GM19328 (cell line): ENCODE data around the gene SHQ1.
"Not testable (repeated sequence)": the region's sequence is repeated elsewhere in the genome, so short reads cannot be mapped to it uniquely, and the experiment has no call there.

Source experiments
- ATAC-seq: cut with Tn5 transposase; IDR thresholded peaks from one replicate; pipeline ENCODE4 v1.9.1; 2021; ENCODE audit warnings: mild to moderate bottlenecking, moderate library complexity; ENCODE audit not compliant: unreplicated experiment

Gene SHQ1

GRCh38 chr3:72722930-72723726 lies 125.1 kb downstream of the SHQ1 start:
- ATAC-seq, result no peak

- ATAC-seq, result no peak
Observed at GRCh38 chr3:72721683-72722381, 126.4 kb downstream of the SHQ1 start.

GRCh38 chr3:72720566-72720965 lies 127.7 kb downstream of the SHQ1 start:
- no peak for ATAC-seq

- ATAC-seq, result no peak
Observed at GRCh38 chr3:72719137-72719536, 129.1 kb downstream of the SHQ1 start.

- not testable (repeated sequence) for ATAC-seq
Observed at GRCh38 chr3:72714135-72714534, 134.1 kb downstream of the SHQ1 start.

DNA sequence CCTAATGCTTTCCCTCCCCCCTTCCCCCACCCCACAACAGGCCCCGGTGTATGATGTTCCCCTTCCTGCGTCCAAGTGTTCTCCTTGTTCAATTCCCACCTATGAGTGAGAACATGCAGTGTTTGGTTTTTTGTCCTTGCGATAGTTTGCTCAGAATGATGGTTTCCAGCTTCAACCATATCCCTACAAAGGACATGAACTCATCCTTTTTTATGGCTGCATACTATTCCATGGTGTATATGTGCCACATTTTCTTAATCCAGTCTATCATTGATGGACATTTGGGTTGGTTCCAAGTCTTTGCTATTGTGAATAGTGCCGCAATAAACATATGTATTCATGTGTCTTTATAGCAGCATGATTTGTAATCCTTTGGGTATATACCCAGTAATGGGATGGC lies 137.8 kb downstream of the SHQ1 start:
- not testable (repeated sequence) for ATAC-seq

DNA sequence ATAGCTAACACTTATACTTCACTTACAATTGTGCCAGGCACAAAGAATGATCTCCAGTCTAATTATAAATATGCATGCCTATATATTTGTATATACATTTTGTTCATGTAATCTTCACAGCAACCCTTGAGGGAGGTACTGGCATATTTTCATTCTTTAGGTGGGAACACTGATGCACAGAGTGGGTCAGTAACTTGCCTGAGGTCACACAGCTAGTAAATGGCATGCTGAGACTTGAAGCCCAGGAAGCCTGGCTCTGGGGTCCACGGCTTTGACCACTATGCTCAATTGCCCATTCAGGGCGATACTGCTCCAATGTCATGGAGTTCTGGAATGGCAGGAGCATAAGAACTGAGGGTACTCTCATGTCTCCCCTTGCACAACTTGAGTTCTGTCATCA lies 139.8 kb downstream of the SHQ1 start:
- ATAC-seq, result no peak

DNA sequence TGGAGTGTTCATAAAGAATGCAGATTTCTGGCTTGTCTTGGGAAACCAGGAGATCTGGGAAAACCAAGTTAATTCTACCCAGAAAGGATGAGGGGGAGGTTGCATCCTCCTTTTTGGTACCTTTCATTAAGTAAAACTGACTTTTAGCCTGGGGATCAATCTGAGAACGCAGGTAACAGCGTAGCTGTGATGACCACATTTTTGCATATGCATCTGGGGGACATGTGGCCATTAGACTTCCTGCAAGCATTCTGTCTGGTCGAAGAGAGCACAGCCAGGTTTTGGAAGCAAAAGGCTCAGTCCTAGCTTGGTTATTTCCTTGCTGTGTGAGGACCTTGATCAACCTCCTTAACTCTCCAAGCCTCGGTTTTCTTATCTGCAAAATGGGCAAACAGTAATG lies 145.2 kb downstream of the SHQ1 start:
- no peak for ATAC-seq

GRCh38 chr3:72702390-72702789 lies 145.9 kb downstream of the SHQ1 start:
- no peak for ATAC-seq

- ATAC-seq, result no peak
Observed at GRCh38 chr3:72700106-72700505, 148.1 kb downstream of the SHQ1 start.

DNA sequence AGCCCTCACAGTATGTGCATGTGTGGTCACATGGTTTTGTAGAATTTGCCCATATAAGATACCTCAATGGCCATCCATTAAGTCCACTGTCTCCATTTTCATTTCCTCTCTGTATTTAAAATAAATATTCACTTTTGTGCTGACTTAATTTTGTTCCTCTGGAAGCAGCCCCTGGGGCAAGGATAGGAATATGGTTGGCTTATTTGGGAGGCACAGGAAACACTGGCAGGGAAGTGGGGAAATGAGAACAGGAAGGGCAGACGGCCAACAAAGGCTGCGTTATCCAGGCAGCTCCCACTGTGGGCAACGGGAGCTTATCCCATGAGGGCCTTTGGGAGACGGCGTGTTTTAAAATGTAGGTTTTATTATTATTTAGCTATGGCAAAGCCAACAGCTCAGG lies 148.6 kb downstream of the SHQ1 start:
- ATAC-seq, result no peak
